IMR-90 (cell line): ENCODE results near the gene CDIP1. TPM values are rescaled to one million over a fixed set of nuclear protein-coding genes. Genes with fewer than 3 reads are reported as not detected.

ENCODE experiments used
- ATAC-seq: fragments of 200-7000 bp; cut with Tn5 transposase; 2 replicates; pipeline ENCODE4 v1.9.1; 2020; ENCODE audit warnings: low read depth, mild to moderate bottlenecking, moderate library complexity
- BruUV-seq: library from RNA; stranded (reverse); fragments of 400-500 nt; replicated peaks from 2 replicates; lab custom pipeline; 2021; lab: Mats Ljungman, UMichigan
- CTCF ChIA-PET: fragments of 300-600 bp; formaldehyde crosslinking; extraction: SDS; loops from one replicate; lab custom pipeline; 2021; ENCODE audit warnings: antibody characterized with exemption; lab: Yijun Ruan, JAX
- POLR2A ChIA-PET: fragments of 300-600 bp; sonication (Branson Sonifier 250); formaldehyde crosslinking; loops from one replicate; lab custom pipeline; 2022; ENCODE audit warnings: antibody characterized with exemption; ENCODE audit not compliant: unreplicated experiment; lab: Charles Lee
- DNase-seq: peaks from one replicate; pipeline ENCODE4 v3.0.0; 2013
- H2AFZ ChIP-seq: replicated peaks from 2 replicates; pipeline ENCODE3; 2013; ENCODE audit warnings: low read length, mild to moderate bottlenecking; ENCODE audit not compliant: poor library complexity
- H2AK5ac ChIP-seq: 2 replicates; pipeline ENCODE4 v1.6.1; 2013; ENCODE audit warnings: low read depth, low read length, inconsistent platforms
- H2AK9ac ChIP-seq: replicated peaks from 2 replicates; pipeline ENCODE3; 2013; ENCODE audit warnings: mild to moderate bottlenecking, low read depth, low read length, moderate library complexity; ENCODE audit not compliant: poor library complexity
- H2BK120ac ChIP-seq: 2 replicates; pipeline ENCODE4 v1.6.1; 2013; ENCODE audit warnings: low read depth, low read length, inconsistent platforms
- H2BK15ac ChIP-seq: 3 replicates; pipeline ENCODE4 v1.6.1; 2013; ENCODE audit warnings: low read depth, low read length, inconsistent platforms
- H2BK20ac ChIP-seq: 2 replicates; pipeline ENCODE4 v1.6.1; 2013; ENCODE audit warnings: low read depth, mild to moderate bottlenecking, inconsistent platforms, low read length, moderate library complexity
- H2BK5ac ChIP-seq: 2 replicates; pipeline ENCODE4 v1.6.1; 2013; ENCODE audit warnings: mild to moderate bottlenecking, low read depth, low read length, inconsistent platforms; ENCODE audit not compliant: poor library complexity, severe bottlenecking
- H3K14ac ChIP-seq: replicated peaks from 2 replicates; pipeline ENCODE4 v1.6.1; 2013; ENCODE audit warnings: low read depth, low read length, inconsistent platforms
- H3K18ac ChIP-seq: 2 replicates; pipeline ENCODE4 v1.6.1; 2013; ENCODE audit warnings: low read depth, low read length, control low read depth
- H3K23ac ChIP-seq: 2 replicates; pipeline ENCODE4 v1.6.1; 2013; ENCODE audit warnings: low read depth, low read length, inconsistent platforms
- H3K27ac ChIP-seq: 2 replicates; pipeline ENCODE4 v1.5.1; 2013; ENCODE audit warnings: mild to moderate bottlenecking, control low read depth, low read length; ENCODE audit not compliant: insufficient read depth
- H3K27me3 ChIP-seq: 2 replicates; pipeline ENCODE4 v1.6.1; 2013; ENCODE audit warnings: low read length; ENCODE audit not compliant: control insufficient read depth, insufficient read depth
- H3K36me3 ChIP-seq: 2 replicates; pipeline ENCODE4 v1.6.1; 2013; ENCODE audit warnings: low read length, mixed read lengths; ENCODE audit not compliant: control insufficient read depth, insufficient read depth
- H3K4ac ChIP-seq: 2 replicates; pipeline ENCODE4 v1.6.1; 2013; ENCODE audit warnings: low read depth, low read length, inconsistent platforms
- H3K4me1 ChIP-seq: 2 replicates; pipeline ENCODE4 v1.6.1; 2013; ENCODE audit warnings: low read length, mixed read lengths; ENCODE audit not compliant: control insufficient read depth, insufficient read depth
- H3K4me2 ChIP-seq: 2 replicates; pipeline ENCODE4 v1.6.1; 2013; ENCODE audit warnings: low read depth, mild to moderate bottlenecking, control low read depth, low read length, moderate library complexity
- H3K4me3 ChIP-seq: 2 replicates; pipeline ENCODE4 v1.5.1; 2013; ENCODE audit warnings: low read depth, mild to moderate bottlenecking, control low read depth, low read length, moderate library complexity; ENCODE audit not compliant: insufficient read depth
- H3K56ac ChIP-seq: 2 replicates; pipeline ENCODE4 v1.6.1; 2013; ENCODE audit warnings: low read length, inconsistent platforms; ENCODE audit not compliant: insufficient read depth; ENCODE audit errors: extremely low read depth
- H3K79me1 ChIP-seq, 2 experiments: 2 replicates each; pipeline ENCODE4 v1.6.1; 2013; ENCODE audit warnings: low read length in 2 of 2, inconsistent platforms in 1 of 2, low read depth in 1 of 2
- H3K9ac ChIP-seq: 2 replicates; pipeline ENCODE4 v1.6.1; 2013; ENCODE audit warnings: low read depth, low read length, control low read depth
- H3K9me1 ChIP-seq: 2 replicates; pipeline ENCODE4 v1.6.1; 2013; ENCODE audit warnings: low read length, inconsistent platforms; ENCODE audit not compliant: insufficient read depth
- H3K9me3 ChIP-seq: 2 replicates; pipeline ENCODE4 v1.6.1; 2013; ENCODE audit warnings: low read length; ENCODE audit not compliant: control insufficient read depth, insufficient read depth
- H4K20me1 ChIP-seq: 2 replicates; pipeline ENCODE4 v1.6.1; 2013; ENCODE audit warnings: low read length, inconsistent platforms; ENCODE audit not compliant: insufficient read depth
- H4K5ac ChIP-seq: 2 replicates; pipeline ENCODE4 v1.6.1; 2013; ENCODE audit warnings: mild to moderate bottlenecking, low read depth, low read length, control low read depth
- H4K8ac ChIP-seq, 2 experiments: 2 replicates each; pipeline ENCODE4 v1.6.1; 2013; ENCODE audit warnings: low read depth in 2 of 2, low read length in 2 of 2, control low read depth in 1 of 2, inconsistent platforms in 1 of 2
- H4K91ac ChIP-seq: 2 replicates; pipeline ENCODE4 v1.6.1; 2013; ENCODE audit warnings: low read depth, low read length, inconsistent platforms; ENCODE audit not compliant: insufficient read depth
- BHLHE40 ChIP-seq: fragments of 150-350 bp; IDR thresholded peaks from 2 replicates; pipeline ENCODE4 v1.6.1; 2016; ENCODE audit warnings: mild to moderate bottlenecking, low read depth, low read length
- CEBPB ChIP-seq: IDR thresholded peaks from 2 replicates; pipeline ENCODE4 v1.6.1; 2012; ENCODE audit warnings: low read depth, low read length, improper control_type of control experiment
- CHD1 ChIP-seq: IDR thresholded peaks from 2 replicates; pipeline ENCODE4 v1.6.1; 2012; ENCODE audit warnings: low read depth, low read length, improper control_type of control experiment
- CTCF ChIP-seq: conservative IDR thresholded peaks from 2 replicates; pipeline ENCODE4 v1.5.1; 2012; ENCODE audit warnings: mild to moderate bottlenecking, low read depth, low read length, improper control_type of control experiment
- FOS ChIP-seq: fragments of 150-350 bp; IDR thresholded peaks from 2 replicates; pipeline ENCODE4 v1.6.1; 2016; ENCODE audit warnings: low read depth, low read length
- MAFK ChIP-seq: IDR thresholded peaks from 2 replicates; pipeline ENCODE4 v1.6.1; 2012; ENCODE audit warnings: low read depth, low read length, improper control_type of control experiment
- MAZ ChIP-seq: IDR thresholded peaks from 2 replicates; pipeline ENCODE4 v1.6.1; 2012; ENCODE audit warnings: low read depth, mild to moderate bottlenecking, low read length, improper control_type of control experiment, moderate library complexity, borderline replicate concordance
- MXI1 ChIP-seq: IDR thresholded peaks from 2 replicates; pipeline ENCODE4 v1.6.1; 2012; ENCODE audit warnings: low read depth, mild to moderate bottlenecking, low read length, moderate library complexity, borderline replicate concordance
- NFE2L2 ChIP-seq: fragments of 150-350 bp; IDR thresholded peaks from 2 replicates; pipeline ENCODE4 v1.6.1; 2016; ENCODE audit warnings: low read depth, mild to moderate bottlenecking, low read length
- POLR2A ChIP-seq: IDR thresholded peaks from 2 replicates; pipeline ENCODE4 v1.6.1; 2012; ENCODE audit warnings: mild to moderate bottlenecking, low read depth, low read length
- RAD21 ChIP-seq: IDR thresholded peaks from 2 replicates; pipeline ENCODE4 v1.6.1; 2012; ENCODE audit warnings: low read length, improper control_type of control experiment
- RCOR1 ChIP-seq: IDR thresholded peaks from 2 replicates; pipeline ENCODE4 v1.6.1; 2012; ENCODE audit warnings: mild to moderate bottlenecking, low read length, improper control_type of control experiment; ENCODE audit not compliant: insufficient replicate concordance
- RFX5 ChIP-seq: IDR thresholded peaks from 2 replicates; pipeline ENCODE4 v1.8.0; 2012; ENCODE audit warnings: low read depth, mild to moderate bottlenecking, low read length, moderate library complexity
- SMC3 ChIP-seq: fragments of 150-350 bp; IDR thresholded peaks from 2 replicates; pipeline ENCODE4 v1.6.1; 2016; ENCODE audit warnings: low read depth, mild to moderate bottlenecking, antibody characterized with exemption, low read length, moderate library complexity
- WGBS, 2 experiments: methylation state at CpG; one replicate each; pipeline versions ENCODE4 v1.1.5 to v1.1.7; 2013; ENCODE audit warnings: missing lambda C conversion rate in 2 of 2; ENCODE audit not compliant: insufficient read length in 1 of 2; ENCODE audit errors: extremely low coverage in 2 of 2; 5-methylcytosine and 5-hydroxymethylcytosine counted together
- dilution Hi-C: fragments of 300-500 bp; cut with HindIII; formaldehyde crosslinking; loops from one replicate; pipeline ENCODE4 v1.14.3; 2018; ENCODE audit warnings: low sequenced_read_pairs; ENCODE audit not compliant: unreplicated experiment
- in situ Hi-C: fragments of 300-500 bp; cut with MboI; formaldehyde crosslinking; loops from 3 replicates; pipeline ENCODE4 v1.14.3; 2019; ENCODE audit warnings: low sequenced_read_pairs, inconsistent platforms, mixed read lengths
- intact Hi-C: fragments of 100-400 bp; cut with micrococcal nuclease; formaldehyde crosslinking; loops from 2 replicates; pipeline ENCODE4 v1.10.0; 2022
- polyA plus RNA-seq, 3 experiments: library from polyadenylated mRNA; depleted of rRNA; stranded (reverse); fragments of >200 nt; gene quantifications; 2 replicates each; pipeline ENCODE4 v1.2.3, GENCODE V29; 2012; ENCODE audit warnings: low replicate concordance in 1 of 3
- total RNA-seq: library from RNA; depleted of rRNA; stranded (reverse); fragments of >200 nt; gene quantifications from 2 replicates; pipeline ENCODE4 v1.2.3, GENCODE V29; 2012
- TF ChIP-seq, protein P1 (sequence below): fragments of 150-350 bp; IDR thresholded peaks from 2 replicates; pipeline ENCODE4 v1.6.1; 2016; ENCODE audit warnings: low read depth, mild to moderate bottlenecking, low read length, moderate library complexity, borderline replicate concordance

The CDIP1 gene
- total and polyA plus RNA-seq, 2 of the 4 experiments (the other 2 are of a cell fraction) = 4.8 to 14.6 TPM

- Histone ChIP-seq H3K36me3 (no peaks in the 10 kb centered on the region; the same call in 1 of the 2 replicates), H2BK20ac (peak overlapping the region; percentile 88), H2BK120ac (peak overlapping the region; percentile 84), H3K4me3 (no peak overlapping the region), H2BK5ac (peak overlapping the region; percentile 87), H3K27ac (peak overlapping the region; percentile 43; the same call in 1 of the 2 replicates), H3K56ac (peak overlapping the region; percentile 68; the same call in 1 of the 2 replicates), H3K14ac (peak overlapping the region; percentile 73), H2AFZ (peak overlapping the region; percentile 38), H3K9me3 (no peaks in the 10 kb centered on the region), H3K18ac (peak overlapping the region; percentile 46; the same call in 1 of the 2 replicates), H4K20me1 (peaks cover 14% of the 10 kb centered on the region), H4K5ac (peak overlapping the region; percentile 27; the same call in 1 of the 2 replicates), H4K8ac (peak overlapping the region in 1 of 2 experiments; percentile 54; a peak in 2 of 4 replicates), H2BK15ac (peak overlapping the region; percentile 50; the same call in 1 of the 3 replicates), H2AK9ac (peak overlapping the region; percentile 33), H3K79me1 (peaks cover 34 to 88% of the 10 kb centered on the region in 2 experiments), H3K4ac (peak overlapping the region; percentile 73), H3K4me1 (peaks cover 25% of the 10 kb centered on the region), H3K4me2 (peak overlapping the region; percentile 66), H2AK5ac (peak overlapping the region; percentile 15), H3K27me3 (no peaks in the 10 kb centered on the region), H3K23ac (peak overlapping the region; percentile 69; the same call in 1 of the 2 replicates), H3K9ac (no peak overlapping the region), H3K9me1 (peaks cover 35% of the 10 kb centered on the region), H4K91ac (peak overlapping the region; percentile 78)
- intact Hi-C loops = no loop called here
- no TSS peak for BruUV-seq
- 25% methylated on average over 2 of the region's 3 CpGs; no CpG with 5 or more reads in 1 of the 2 experiments for WGBS, 2 experiments
- ATAC-seq (peak; percentile 87), DNase-seq (peak; percentile 88)
- in situ Hi-C loops = loop anchor here (25.0 kb wide), 1 partner anchor 462 kb away; the partner anchor contains the start of gene SEC14L5
- POLR2A ChIA-PET = interaction anchor here (1.6 kb wide), 1 partner anchor 10 kb away, joined by 4 read pairs; no protein-coding TSS in a partner anchor
- dilution Hi-C loops = no loop called here
- CTCF ChIA-PET = interaction anchor here (0.6 to 1.7 kb wide), 4 partner anchors 22 to 183 kb away, joined by 3 to 5 read pairs (median 4); no protein-coding TSS in a partner anchor
- no peak for TF ChIP-seq CHD1
- TF ChIP-seq MAZ = no peak
- no peak for TF ChIP-seq SMC3
- no peak for TF ChIP-seq POLR2A
- TF ChIP-seq CTCF = no peak
- no peak for TF ChIP-seq NFE2L2
- TF ChIP-seq BHLHE40 = peak; percentile 46; the same call in 1 of the 2 replicates
- TF ChIP-seq MAFK = peak; percentile 69
- no peak for TF ChIP-seq RFX5
- TF ChIP-seq, protein P1, sequence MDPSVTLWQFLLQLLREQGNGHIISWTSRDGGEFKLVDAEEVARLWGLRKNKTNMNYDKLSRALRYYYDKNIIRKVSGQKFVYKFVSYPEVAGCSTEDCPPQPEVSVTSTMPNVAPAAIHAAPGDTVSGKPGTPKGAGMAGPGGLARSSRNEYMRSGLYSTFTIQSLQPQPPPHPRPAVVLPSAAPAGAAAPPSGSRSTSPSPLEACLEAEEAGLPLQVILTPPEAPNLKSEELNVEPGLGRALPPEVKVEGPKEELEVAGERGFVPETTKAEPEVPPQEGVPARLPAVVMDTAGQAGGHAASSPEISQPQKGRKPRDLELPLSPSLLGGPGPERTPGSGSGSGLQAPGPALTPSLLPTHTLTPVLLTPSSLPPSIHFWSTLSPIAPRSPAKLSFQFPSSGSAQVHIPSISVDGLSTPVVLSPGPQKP = no peak
- TF ChIP-seq CEBPB = peak; percentile 56
- peak; percentile 89 for TF ChIP-seq FOS
- peak; percentile 69 for TF ChIP-seq RCOR1
- TF ChIP-seq MXI1 = peak; percentile 69
- TF ChIP-seq RAD21 = no peak
Observed at GRCh38 chr16:4500272-4500671, 38.3 kb downstream of the CDIP1 start.
